CD14-positive monocyte (primary cell): Measurements from ENCODE around the gene FTH1. TPM values are rescaled to one million over a fixed set of nuclear protein-coding genes. Genes with fewer than 3 reads are reported as not detected.

Experiments
- DNase-seq, 3 donors: peaks; one replicate each; pipeline ENCODE4 v3.0.0-alpha.2; 2011 to 2022
- H2AFZ ChIP-seq: 2 replicates; pipeline ENCODE4 v1.6.0; 2012; ENCODE audit warnings: mild to moderate bottlenecking, low read depth, low read length, inconsistent platforms; ENCODE audit not compliant: insufficient read depth, poor library complexity, severe bottlenecking
- H3K27ac ChIP-seq, 2 donors: 1 replicate in 1 of 2; 2 replicates in 1 of 2; pipeline ENCODE4 v1.5.1; 2012 to 2013; ENCODE audit warnings: low read length in 2 of 2, control low read depth in 1 of 2, inconsistent platforms in 1 of 2, low read depth in 1 of 2, mild to moderate bottlenecking in 1 of 2
- H3K27me3 ChIP-seq, 2 donors: one replicate each; pipeline versions ENCODE4 v1.6.0 to v1.6.1; 2011 to 2013; ENCODE audit warnings: low read length in 2 of 2; ENCODE audit not compliant: control insufficient read depth in 2 of 2, insufficient read depth in 2 of 2
- H3K36me3 ChIP-seq, 2 donors: replicated peaks in 1 of 2; 1 replicate in 1 of 2; 2 replicates in 1 of 2; pipeline versions ENCODE4 v1.5.1 to v1.6.1; 2012 to 2013; ENCODE audit warnings: low read length in 2 of 2, control low read depth in 1 of 2, inconsistent platforms in 1 of 2, mild to moderate bottlenecking in 1 of 2; ENCODE audit not compliant: insufficient read depth in 2 of 2, control insufficient read depth in 1 of 2
- H3K4me1 ChIP-seq, 2 donors: 1 replicate in 1 of 2; 2 replicates in 1 of 2; pipeline versions ENCODE4 v1.5.1 to v1.6.1; 2012 to 2013; ENCODE audit warnings: low read length in 2 of 2, control low read depth in 1 of 2, inconsistent platforms in 1 of 2, mild to moderate bottlenecking in 1 of 2, moderate library complexity in 1 of 2; ENCODE audit not compliant: insufficient read depth in 2 of 2, control insufficient read depth in 1 of 2
- H3K4me2 ChIP-seq: replicated peaks from 2 replicates; pipeline ENCODE3; 2012; ENCODE audit warnings: low read length, moderate library complexity, mild to moderate bottlenecking; ENCODE audit not compliant: poor library complexity, severe bottlenecking; ENCODE audit errors: extremely low read depth
- H3K4me3 ChIP-seq, 3 experiments: fragments of 200-600 bp in 1 of 3; sonication (generic) in 1 of 3; replicated peaks in 1 of 3; 1 replicate in 2 of 3; 2 replicates in 1 of 3; pipeline ENCODE4 v1.5.1; 2011 to 2013; ENCODE audit warnings: low read length in 3 of 3, mild to moderate bottlenecking in 3 of 3, control low read depth in 2 of 3, low read depth in 2 of 3, inconsistent platforms in 1 of 3, moderate library complexity in 1 of 3
- H3K79me2 ChIP-seq: 2 replicates; pipeline ENCODE4 v1.6.0; 2012; ENCODE audit warnings: mild to moderate bottlenecking, control low read depth, inconsistent platforms, low read length, moderate library complexity; ENCODE audit not compliant: insufficient read depth
- H3K9ac ChIP-seq: 2 replicates; pipeline ENCODE4 v1.6.0; 2017; ENCODE audit warnings: low read length, mild to moderate bottlenecking; ENCODE audit not compliant: insufficient read depth, poor library complexity, severe bottlenecking
- H3K9me3 ChIP-seq, 2 donors: replicated peaks in 1 of 2; 1 replicate in 1 of 2; 2 replicates in 1 of 2; pipeline versions ENCODE4 v1.5.1 to v1.6.1; 2012 to 2013; ENCODE audit warnings: low read length in 2 of 2, control low read depth in 1 of 2; ENCODE audit not compliant: control insufficient read depth in 1 of 2, insufficient read depth in 1 of 2
- H4K20me1 ChIP-seq: 2 replicates; pipeline ENCODE4 v1.6.0; 2012; ENCODE audit warnings: mild to moderate bottlenecking, low read length, control low read depth, moderate library complexity; ENCODE audit not compliant: insufficient read depth
- H3K27ac Mint-ChIP-seq, 7 donors: one replicate each; pipeline ENCODE4 v1.8.0; 2020; ENCODE audit warnings: mild to moderate bottlenecking in 7 of 7, mixed read lengths in 7 of 7, moderate library complexity in 6 of 7, inconsistent platforms in 2 of 7
- H3K27me3 Mint-ChIP-seq, 3 donors: one replicate each; pipeline ENCODE4 v1.8.0; 2021 to 2022; ENCODE audit warnings: low read depth in 3 of 3, mild to moderate bottlenecking in 3 of 3, mixed read lengths in 3 of 3, moderate library complexity in 3 of 3, inconsistent platforms in 1 of 3
- H3K36me3 Mint-ChIP-seq, 2 donors: one replicate each; pipeline ENCODE4 v1.8.0; 2020; ENCODE audit warnings: mixed read lengths in 2 of 2, inconsistent platforms in 1 of 2, mild to moderate bottlenecking in 1 of 2
- H3K4me1 Mint-ChIP-seq: one replicate; pipeline ENCODE4 v1.8.0; 2020; ENCODE audit warnings: mild to moderate bottlenecking, mixed read lengths
- H3K4me3 Mint-ChIP-seq, 2 donors: one replicate each; pipeline ENCODE4 v1.8.0; 2020; ENCODE audit warnings: mild to moderate bottlenecking in 2 of 2, mixed read lengths in 2 of 2, moderate library complexity in 1 of 2
- H3K9me3 Mint-ChIP-seq, 7 donors: one replicate each; pipeline ENCODE4 v1.8.0; 2020 to 2022; ENCODE audit warnings: mixed read lengths in 7 of 7, mild to moderate bottlenecking in 6 of 7, moderate library complexity in 6 of 7, inconsistent platforms in 2 of 7
- CTCF ChIP-seq: fragments of 200-600 bp; IDR thresholded peaks from one replicate; pipeline ENCODE4 v1.8.0; 2022; ENCODE audit warnings: antibody characterized with exemption, mild to moderate bottlenecking
- WGBS: methylation state at CpG from one replicate; pipeline ENCODE4 v1.1.5; 2013; ENCODE audit warnings: missing lambda C conversion rate; ENCODE audit not compliant: insufficient coverage; 5-methylcytosine and 5-hydroxymethylcytosine counted together
- intact Hi-C, 2 donors: fragments of 100-400 bp; cut with micrococcal nuclease; formaldehyde crosslinking; loops; one replicate each; pipeline versions ENCODE4 v1.15.0 to v1.15.1; 2023
- polyA plus RNA-seq, 3 donors: library from polyadenylated mRNA; depleted of rRNA in 1 of 3; unstranded in 2 of 3; stranded (reverse) in 1 of 3; fragments of 300-500 nt in 2 of 3; fragments of >200 nt in 1 of 3; fragmentation: Illumina TruSeq in 2 of 3; gene quantifications; 1 replicate in 2 of 3; 2 replicates in 1 of 3; pipeline ENCODE4 v1.2.3, GENCODE V29; 2012 to 2021

FTH1 gene
- polyA plus RNA-seq, 3 donors, result 8,968 to 15,394 (median 11,239) TPM

- Histone ChIP-seq H2AFZ (no peak overlapping the region), H3K27me3 (no peaks in the 10 kb centered on the region), H3K4me3 (no peak overlapping the region), H3K9ac (no peak overlapping the region), H3K27ac (no peak overlapping the region), H3K9me3 (no peaks in the 10 kb centered on the region), H3K4me1 (peaks cover 10 to 12% of the 10 kb centered on the region in 2 donors), H4K20me1 (no peaks in the 10 kb centered on the region), H3K4me2 (no peak overlapping the region), H3K79me2 (no peaks in the 10 kb centered on the region), H3K36me3 (no peaks in the 10 kb centered on the region)
- DNase-seq, result no peak
- peaks cover 17% of the 10 kb centered on the region for H3K4me1 Mint-ChIP-seq
- no peak for TF ChIP-seq CTCF
- H3K27ac Mint-ChIP-seq, result peak overlapping the region in 1 of 7 donors; percentile 43
- no CpG with 5 or more reads among the region's 7 CpGs for WGBS
- no peaks in the 10 kb centered on the region for H3K36me3 Mint-ChIP-seq
- peaks cover 0 to 1% (median 0%) of the 10 kb centered on the region in 7 donors for H3K9me3 Mint-ChIP-seq
- no peak overlapping the region for H3K4me3 Mint-ChIP-seq
- intact Hi-C loops, result loop anchor here (5.0 kb wide), 3 partner anchors 129 to 151 kb away; no protein-coding TSS in a partner anchor
- H3K27me3 Mint-ChIP-seq, result peaks cover 0 to 6% (median 3%) of the 10 kb centered on the region in 3 donors
Measured at GRCh38 chr11:61948505-61948904, 18.9 kb downstream of the FTH1 start.

- intact Hi-C loops, result loop anchor here (1.0 to 5.0 kb wide), 5 partner anchors 45 to 150 kb away; no protein-coding TSS in a partner anchor
- peaks cover 17% of the 10 kb centered on the region for H3K4me1 Mint-ChIP-seq
- Histone ChIP-seq H3K9ac (no peak overlapping the region), H3K4me2 (no peak overlapping the region), H3K4me1 (peaks cover 10 to 12% of the 10 kb centered on the region in 2 donors), H3K9me3 (no peaks in the 10 kb centered on the region), H3K36me3 (no peaks in the 10 kb centered on the region), H3K27ac (no peak overlapping the region), H4K20me1 (no peaks in the 10 kb centered on the region), H2AFZ (peak overlapping the region; percentile 15), H3K27me3 (no peaks in the 10 kb centered on the region), H3K4me3 (no peak overlapping the region), H3K79me2 (no peaks in the 10 kb centered on the region)
- DNase-seq, result peak; percentile 68 to 83 (median 76)
- WGBS, result 0% methylated on average over 4 of the region's 8 CpGs
- H3K4me3 Mint-ChIP-seq, result no peak overlapping the region
- peak; percentile 90 for TF ChIP-seq CTCF
- H3K27ac Mint-ChIP-seq, result no peak overlapping the region
- no peaks in the 10 kb centered on the region for H3K36me3 Mint-ChIP-seq
- H3K9me3 Mint-ChIP-seq, result peaks cover 0 to 1% (median 0%) of the 10 kb centered on the region in 7 donors
- peaks cover 0 to 6% (median 3%) of the 10 kb centered on the region in 3 donors for H3K27me3 Mint-ChIP-seq
Measured at GRCh38 chr11:61947486-61948210, 19.8 kb downstream of the FTH1 start.
